SK-N-SH (cell line): ENCODE measurements around the gene DCDC2. TPM values are rescaled to one million over a fixed set of nuclear protein-coding genes. Genes with fewer than 3 reads are reported as not detected.
"Not testable (repeated sequence)": the region's sequence is repeated elsewhere in the genome, so short reads cannot be mapped to it uniquely, and the experiment has no call there.

Experiments used
- CTCF ChIA-PET: fragments of 300-600, 350-600 bp; formaldehyde crosslinking; extraction: SDS; loops from one replicate; lab custom pipeline; 2021; lab: Yijun Ruan, JAX
- POLR2A ChIA-PET: fragments of 350-600 bp; sonication (Branson Sonifier 250); formaldehyde crosslinking; extraction: SDS; loops from one replicate; lab custom pipeline; 2020; ENCODE audit warnings: antibody characterized with exemption, inconsistent platforms; lab: Yijun Ruan, JAX
- DNase-seq: peaks from one replicate; pipeline ENCODE4 v3.0.0; 2012
- H2AFZ ChIP-seq: fragments of 200-600 bp; sonication (generic); 2 replicates; pipeline ENCODE4 v1.8.1; 2016; ENCODE audit warnings: antibody characterized with exemption, mild to moderate bottlenecking, low read depth
- H3F3A ChIP-seq: fragments of 200-600 bp; sonication (generic); replicated peaks from 2 replicates; pipeline ENCODE3; 2016; ENCODE audit warnings: antibody characterized with exemption, mild to moderate bottlenecking; ENCODE audit not compliant: insufficient read depth
- H3K27ac ChIP-seq, 2 experiments: fragments of 200-500 bp in 1 of 2; fragments of 200-600 bp in 1 of 2; sonication (Bioruptor generic) in 1 of 2; sonication (generic), shearing (Covaris generic) in 1 of 2; 2 replicates each; pipeline versions ENCODE4 v1.5.1 to v1.6.1; 2014 to 2016; ENCODE audit warnings: low read depth in 2 of 2, inconsistent platforms in 1 of 2, low read length in 1 of 2, mild to moderate bottlenecking in 1 of 2, mixed read lengths in 1 of 2
- H3K27me3 ChIP-seq: fragments of 200-600 bp; sonication (generic), shearing (Covaris generic); 2 replicates; pipeline ENCODE4 v1.6.1; 2016; ENCODE audit warnings: mixed run types; ENCODE audit not compliant: insufficient read depth
- H3K36me3 ChIP-seq, 2 experiments: fragments of 200-500 bp in 1 of 2; fragments of 200-600 bp in 1 of 2; sonication (Bioruptor generic) in 1 of 2; sonication (generic) in 1 of 2; replicated peaks in 1 of 2; 2 replicates each; pipeline versions ENCODE3 to v1.5.1; 2014 to 2016; ENCODE audit warnings: low read length in 1 of 2, mild to moderate bottlenecking in 1 of 2; ENCODE audit not compliant: insufficient read depth in 2 of 2, control insufficient read depth in 1 of 2
- H3K4me1 ChIP-seq, 2 experiments: fragments of 200-500 bp in 1 of 2; fragments of 200-600 bp in 1 of 2; sonication (Bioruptor generic) in 1 of 2; sonication (generic), shearing (Covaris generic) in 1 of 2; 2 replicates each; pipeline versions ENCODE4 v1.5.1 to v1.6.1; 2014 to 2016; ENCODE audit warnings: low read depth in 1 of 2, low read length in 1 of 2, mixed run types in 1 of 2; ENCODE audit not compliant: insufficient read depth in 2 of 2, control insufficient read depth in 1 of 2
- H3K4me2 ChIP-seq: fragments of 200-600 bp; sonication (generic), shearing (Covaris generic); 2 replicates; pipeline ENCODE4 v1.6.1; 2017; ENCODE audit warnings: mixed run types
- H3K4me3 ChIP-seq, 2 experiments: fragments of 200-500 bp in 1 of 2; fragments of 200-600 bp in 1 of 2; sonication (Bioruptor generic) in 1 of 2; sonication (generic), shearing (Covaris generic) in 1 of 2; 2 replicates each; pipeline versions ENCODE4 v1.5.1 to v1.8.1; 2014 to 2016; ENCODE audit warnings: low read depth in 2 of 2, inconsistent platforms in 1 of 2, low read length in 1 of 2, mild to moderate bottlenecking in 1 of 2, mixed read lengths in 1 of 2, moderate library complexity in 1 of 2
- H3K79me2 ChIP-seq: fragments of 200-600 bp; sonication (generic); 2 replicates; pipeline ENCODE4 v1.8.1; 2017; ENCODE audit warnings: mild to moderate bottlenecking; ENCODE audit not compliant: insufficient read depth
- H3K9ac ChIP-seq: fragments of 200-600 bp; sonication (generic); 2 replicates; pipeline ENCODE4 v1.6.1; 2017; ENCODE audit warnings: mixed run types
- H3K9me2 ChIP-seq: fragments of 200-600 bp; sonication (generic); 2 replicates; pipeline ENCODE4 v1.6.1; 2017; ENCODE audit warnings: mixed run types
- H3K9me3 ChIP-seq: fragments of 200-600 bp; sonication (generic); 2 replicates; pipeline ENCODE4 v1.6.1; 2017; ENCODE audit warnings: mixed run types, mild to moderate bottlenecking, moderate library complexity
- H4K20me1 ChIP-seq: fragments of 200-600 bp; sonication (generic); 2 replicates; pipeline ENCODE4 v1.6.1; 2017; ENCODE audit warnings: mild to moderate bottlenecking, mixed run types; ENCODE audit not compliant: insufficient read depth
- FOXJ3 ChIP-seq: sonication (generic); formaldehyde crosslinking; IDR thresholded peaks from 2 replicates; pipeline ENCODE4 v1.5.1; 2020; ENCODE audit warnings: mild to moderate bottlenecking, missing genetic modification reagents
- GABPA ChIP-seq: IDR thresholded peaks from 2 replicates; pipeline ENCODE4 v1.4.0; 2012; ENCODE audit warnings: low read depth, mild to moderate bottlenecking
- IRF3 ChIP-seq: fragments of 150-350 bp; IDR thresholded peaks from 2 replicates; pipeline ENCODE4 v1.6.1; 2016; ENCODE audit warnings: mild to moderate bottlenecking, low read depth, low read length
- MAX ChIP-seq: IDR thresholded peaks from 2 replicates; pipeline ENCODE4 v1.4.0; 2012; ENCODE audit warnings: low read depth
- MEF2A ChIP-seq: IDR thresholded peaks from 2 replicates; pipeline ENCODE4 v1.4.0; 2012; ENCODE audit warnings: low read depth, borderline replicate concordance
- TCF12 ChIP-seq: IDR thresholded peaks from 2 replicates; pipeline ENCODE4 v1.4.0; 2012
- WGBS: methylation state at CpG from one replicate; pipeline ENCODE4 v1.1.6; 2017; ENCODE audit warnings: low lambda C conversion rate; 5-methylcytosine and 5-hydroxymethylcytosine counted together
- polyA plus RNA-seq, 3 experiments: library from polyadenylated mRNA; depleted of rRNA; stranded (reverse); fragments of >200 nt; gene quantifications; 2 replicates each; pipeline ENCODE4 v1.2.3, GENCODE V29; 2012

Gene DCDC2
- polyA plus RNA-seq, 1 of the 3 experiments (the other 2 are of a cell fraction): not detected

GRCh38 chr6:24385536-24386269 is 27.8 kb upstream of the DCDC2 start:
- Histone ChIP-seq H4K20me1 (no peaks in the 10 kb centered on the region), H3K27ac (no peak overlapping the region), H2AFZ (no peak overlapping the region), H3F3A (no peaks in the 10 kb centered on the region), H3K4me1 (no peaks in the 10 kb centered on the region; a peak in 1 of 4 replicates), H3K9me3 (no peaks in the 10 kb centered on the region), H3K9ac (no peak overlapping the region), H3K27me3 (no peaks in the 10 kb centered on the region), H3K4me3 (no peak overlapping the region), H3K36me3 (no peaks in the 10 kb centered on the region), H3K79me2 (no peaks in the 10 kb centered on the region), H3K9me2 (no peaks in the 10 kb centered on the region), H3K4me2 (no peak overlapping the region)
- POLR2A ChIA-PET: no interaction called here
- no peak for DNase-seq
- 73% methylated on average over 8 of the region's 8 CpGs for WGBS
- TF ChIP-seq TCF12 (no peak), GABPA (no peak), MEF2A (no peak), MAX (no peak), FOXJ3 (CRISPR knock-in tag) (no peak), IRF3 (no peak)
- CTCF ChIA-PET: interaction anchor here (0.6 to 4.8 kb wide), 3 partner anchors 26 to 103 kb away, joined by 3 to 64 read pairs (median 3); no protein-coding TSS in a partner anchor

GRCh38 chr6:24384369-24385130 is 26.7 kb upstream of the DCDC2 start:
- POLR2A ChIA-PET, H4K20me1 ChIP-seq, H3K36me3 ChIP-seq, H3K79me2 ChIP-seq, H3K4me1 ChIP-seq, H3K27me3 ChIP-seq, H3K27ac ChIP-seq, H2AFZ ChIP-seq, H3K9ac ChIP-seq, H3K9me3 ChIP-seq, H3K4me2 ChIP-seq, H3F3A ChIP-seq, H3K4me3 ChIP-seq, DNase-seq, H3K9me2 ChIP-seq: not testable (repeated sequence)
- CTCF ChIA-PET: interaction anchor here (0.6 kb wide), 1 partner anchor 101 kb away, joined by 3 read pairs; no protein-coding TSS in a partner anchor
- WGBS: 46% methylated on average over 5 of the region's 5 CpGs

DNA sequence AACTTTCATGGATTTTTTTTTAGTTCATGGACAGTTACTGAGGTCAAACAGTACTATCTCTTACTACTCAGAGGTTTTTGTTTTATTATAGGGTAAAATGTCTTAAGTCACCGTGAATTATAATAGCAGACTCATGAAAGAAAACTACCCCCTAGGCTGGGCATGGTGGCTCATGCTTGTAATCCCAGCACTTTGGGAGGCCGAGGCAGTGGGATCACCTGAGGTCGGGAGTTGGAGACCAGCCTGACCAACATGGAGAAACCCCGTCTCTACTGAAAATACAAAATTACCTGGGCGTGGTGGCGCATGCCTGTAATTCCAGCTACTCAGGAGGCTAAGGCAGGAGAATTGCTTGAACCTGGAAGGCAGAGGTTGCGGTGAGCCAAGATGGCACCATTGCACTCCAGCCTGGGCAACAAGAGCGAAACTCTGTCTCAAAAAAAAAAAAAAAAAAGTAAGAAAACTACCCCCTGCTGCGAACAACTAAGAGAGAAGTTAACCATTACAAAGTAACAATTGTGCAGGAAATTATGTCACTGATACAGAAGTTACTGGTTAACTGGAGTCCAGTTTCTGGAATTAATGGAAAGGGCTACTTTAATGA is 25.1 kb upstream of the DCDC2 start:
- H2AFZ ChIP-seq: not testable (repeated sequence)

More for the DNA sequence above, 25.1 kb upstream of the DCDC2 start:
- H3K27ac ChIP-seq, H3K9ac ChIP-seq, H3F3A ChIP-seq, DNase-seq, POLR2A ChIA-PET, CTCF ChIA-PET, H3K9me3 ChIP-seq, H3K4me3 ChIP-seq, H3K4me2 ChIP-seq, H3K36me3 ChIP-seq, H4K20me1 ChIP-seq, H3K79me2 ChIP-seq, H3K9me2 ChIP-seq, H3K27me3 ChIP-seq, H3K4me1 ChIP-seq: not testable (repeated sequence)
- WGBS: 70% methylated on average over 9 of the region's 9 CpGs
